Kasumi-1 (cell line): ENCODE data around the gene LRRC9.
A peak's percentile ranks its signal among the peaks of the same experiment; 100 is the strongest.
"Not testable (repeated sequence)": the region's sequence is repeated elsewhere in the genome, so short reads cannot be mapped to it uniquely, and the experiment has no call there.

Experiments
- DNase-seq, 2 experiments: peaks; one replicate each; lab custom pipeline; 2025; lab: John Stamatoyannopoulos, UW

Gene LRRC9

GRCh38 chr14:59919570-59920377, at the start of gene LRRC9:
Gene LRRC9 (plus strand): TSS chr14:59920144.
- no peak for DNase-seq

GRCh38 chr14:59870277-59871165, 49.4 kb upstream of the LRRC9 start, which contains the start of gene RTN1:
Gene RTN1 (minus strand): TSS chr14:59870776. CDS start chr14:59870630, 146 bp downstream.
- DNase-seq: peak; percentile 78 to 85

- no peak for DNase-seq
Measured at GRCh38 chr14:59871166-59871495, 48.8 kb upstream of the LRRC9 start.

- peak; percentile 36 for DNase-seq
Measured at GRCh38 chr14:59882957-59883356, 37.0 kb upstream of the LRRC9 start.

GRCh38 chr14:59890676-59891075, 29.3 kb upstream of the LRRC9 start:
- DNase-seq: no peak

GRCh38 chr14:59895721-59896120, 24.2 kb upstream of the LRRC9 start:
- DNase-seq: no peak

- peak; percentile 8 to 42 for DNase-seq
Measured at GRCh38 chr14:59897757-59898383, 22.1 kb upstream of the LRRC9 start.

- no peak for DNase-seq
Measured at GRCh38 chr14:59900556-59900955, 19.4 kb upstream of the LRRC9 start.

- no peak for DNase-seq
Measured at GRCh38 chr14:59904184-59904583, 15.8 kb upstream of the LRRC9 start.

GRCh38 chr14:59905188-59905587, 14.8 kb upstream of the LRRC9 start:
- no peak for DNase-seq

GRCh38 chr14:59912443-59912842, 7.5 kb upstream of the LRRC9 start:
- DNase-seq: no peak

GRCh38 chr14:59913187-59913586, 6.8 kb upstream of the LRRC9 start:
- DNase-seq: no peak

- peak; percentile 26 to 66 for DNase-seq
Measured at GRCh38 chr14:59918824-59919569, 947 bp upstream of the LRRC9 start.

- DNase-seq: no peak
Measured at GRCh38 chr14:59920378-59920683, 387 bp downstream of the LRRC9 start.

- no peak for DNase-seq
Measured at GRCh38 chr14:59925797-59926196, 5.9 kb downstream of the LRRC9 start.

GRCh38 chr14:59926534-59926933, 6.6 kb downstream of the LRRC9 start:
- DNase-seq: no peak

GRCh38 chr14:59931237-59931636, 11.3 kb downstream of the LRRC9 start:
- DNase-seq: no peak

GRCh38 chr14:59936145-59936544, 16.2 kb downstream of the LRRC9 start:
- DNase-seq: no peak

- DNase-seq: no peak
Measured at GRCh38 chr14:59939828-59940227, 19.9 kb downstream of the LRRC9 start.

- not testable (repeated sequence) for DNase-seq
Measured at GRCh38 chr14:59942296-59942862, 22.4 kb downstream of the LRRC9 start.

GRCh38 chr14:59944909-59945308, 25.0 kb downstream of the LRRC9 start:
- no peak for DNase-seq

GRCh38 chr14:59952141-59952540, 32.2 kb downstream of the LRRC9 start:
- DNase-seq: not testable (repeated sequence)
